Activated CD4-positive, alpha-beta T cell treated with anti-CD3 and anti-CD28 coated beads, Interleukin-2, amount 10 ng/mL, durations not matched to agents 24 days and 14 days (primary cell): ENCODE data around the gene POLD1. TPM values are rescaled to one million over a fixed set of nuclear protein-coding genes. Genes with fewer than 3 reads are reported as not detected.

Experiments
- DNase-seq: peaks from one replicate; pipeline ENCODE4 v3.0.0; 2022
- H3K27ac Mint-ChIP-seq: one replicate; pipeline ENCODE4 v1.8.0; 2022; ENCODE audit warnings: mild to moderate bottlenecking, mixed read lengths
- H3K27me3 Mint-ChIP-seq: one replicate; pipeline ENCODE4 v1.8.0; 2022; ENCODE audit warnings: mixed read lengths
- H3K36me3 Mint-ChIP-seq: one replicate; pipeline ENCODE4 v1.8.0; 2022; ENCODE audit warnings: low read depth, mild to moderate bottlenecking, mixed read lengths
- H3K4me1 Mint-ChIP-seq: one replicate; pipeline ENCODE4 v1.8.0; 2021; ENCODE audit warnings: mixed read lengths
- H3K4me3 Mint-ChIP-seq: one replicate; pipeline ENCODE4 v1.8.0; 2022; ENCODE audit warnings: mild to moderate bottlenecking, moderate library complexity, mixed read lengths
- H3K9me3 Mint-ChIP-seq: one replicate; pipeline ENCODE4 v1.8.0; 2021; ENCODE audit warnings: mixed read lengths
- intact Hi-C: fragments of 100-400 bp; cut with micrococcal nuclease; formaldehyde crosslinking; loops from one replicate; pipeline ENCODE4 v1.15.1; 2023
- total RNA-seq: library from RNA; stranded (reverse); gene quantifications from 2 replicates; pipeline ENCODE4 v1.2.3, GENCODE V29; 2022

Gene POLD1
- total RNA-seq, 1 donor from 2014 or later, result 204 TPM

DNA sequence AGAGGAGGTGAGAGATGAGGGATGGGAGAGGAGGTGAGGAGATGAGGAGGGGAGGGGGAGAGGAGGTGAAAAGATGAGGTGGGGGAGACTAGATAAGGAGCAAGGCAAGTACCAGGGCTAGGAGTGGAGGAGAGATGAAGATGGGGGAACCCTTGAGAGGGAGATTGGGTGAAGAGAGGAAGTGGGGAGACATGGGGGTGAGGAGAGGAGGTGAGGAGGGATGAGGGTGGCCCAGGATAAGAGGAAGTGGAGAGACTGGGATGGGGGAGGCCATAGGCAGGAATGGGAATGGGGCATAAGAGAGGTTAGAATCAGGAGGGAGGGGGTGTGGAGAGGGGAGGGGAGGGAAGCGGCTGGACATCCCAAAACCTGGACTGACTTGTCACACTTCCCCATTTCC lies 75.5 kb downstream of the POLD1 start:
- DNase-seq, result no peak
- peak overlapping the region; percentile 58 for H3K27ac Mint-ChIP-seq
- no peaks in the 10 kb centered on the region for H3K36me3 Mint-ChIP-seq
- H3K4me1 Mint-ChIP-seq, result peaks cover 12% of the 10 kb centered on the region
- no peak overlapping the region for H3K4me3 Mint-ChIP-seq
- H3K27me3 Mint-ChIP-seq, result peaks cover 5% of the 10 kb centered on the region
- no peaks in the 10 kb centered on the region for H3K9me3 Mint-ChIP-seq
- intact Hi-C loops, result loop anchor here (5.0 kb wide), 2 partner anchors 42 to 207 kb away; partner anchors contain the start of gene SPIB

DNA sequence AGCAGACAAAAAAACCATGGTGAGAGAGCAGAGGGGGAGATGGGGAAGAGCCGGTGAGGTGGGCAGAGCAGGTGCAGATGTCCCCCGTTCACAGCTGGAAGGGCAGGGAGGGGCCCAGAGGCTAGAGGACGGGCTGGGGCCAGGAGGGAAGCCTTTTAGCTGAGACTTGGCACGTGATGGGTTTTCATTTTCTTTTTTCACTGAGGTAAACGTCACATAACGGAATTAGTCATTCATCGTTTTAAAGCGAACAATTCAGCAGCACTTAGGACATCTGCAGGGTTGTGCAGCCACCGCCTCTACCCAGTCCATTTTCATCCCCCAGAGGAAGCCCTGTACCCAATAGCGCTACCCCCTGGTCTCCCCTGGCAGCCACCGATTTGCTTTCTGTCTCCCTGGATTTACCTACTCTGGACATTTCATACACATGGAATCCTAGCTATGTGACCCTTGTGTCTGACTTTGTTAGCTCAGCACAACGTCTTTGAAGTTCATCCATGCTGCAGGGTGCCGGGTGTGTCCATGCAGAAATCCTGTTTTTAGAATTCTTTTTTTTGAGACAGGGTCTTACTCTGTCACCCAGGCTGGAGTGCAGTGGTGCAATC lies 76.1 kb downstream of the POLD1 start:
- Mint-ChIP-seq H3K4me1 (peaks cover 12% of the 10 kb centered on the region), H3K4me3 (peak overlapping the region; percentile 34), H3K27me3 (peaks cover 5% of the 10 kb centered on the region), H3K9me3 (no peaks in the 10 kb centered on the region), H3K27ac (peak overlapping the region; percentile 61), H3K36me3 (no peaks in the 10 kb centered on the region)
- intact Hi-C loops, result loop anchor here (5.0 kb wide), 2 partner anchors 43 to 208 kb away; partner anchors contain the start of gene SPIB
- DNase-seq, result peak; percentile 63

DNA sequence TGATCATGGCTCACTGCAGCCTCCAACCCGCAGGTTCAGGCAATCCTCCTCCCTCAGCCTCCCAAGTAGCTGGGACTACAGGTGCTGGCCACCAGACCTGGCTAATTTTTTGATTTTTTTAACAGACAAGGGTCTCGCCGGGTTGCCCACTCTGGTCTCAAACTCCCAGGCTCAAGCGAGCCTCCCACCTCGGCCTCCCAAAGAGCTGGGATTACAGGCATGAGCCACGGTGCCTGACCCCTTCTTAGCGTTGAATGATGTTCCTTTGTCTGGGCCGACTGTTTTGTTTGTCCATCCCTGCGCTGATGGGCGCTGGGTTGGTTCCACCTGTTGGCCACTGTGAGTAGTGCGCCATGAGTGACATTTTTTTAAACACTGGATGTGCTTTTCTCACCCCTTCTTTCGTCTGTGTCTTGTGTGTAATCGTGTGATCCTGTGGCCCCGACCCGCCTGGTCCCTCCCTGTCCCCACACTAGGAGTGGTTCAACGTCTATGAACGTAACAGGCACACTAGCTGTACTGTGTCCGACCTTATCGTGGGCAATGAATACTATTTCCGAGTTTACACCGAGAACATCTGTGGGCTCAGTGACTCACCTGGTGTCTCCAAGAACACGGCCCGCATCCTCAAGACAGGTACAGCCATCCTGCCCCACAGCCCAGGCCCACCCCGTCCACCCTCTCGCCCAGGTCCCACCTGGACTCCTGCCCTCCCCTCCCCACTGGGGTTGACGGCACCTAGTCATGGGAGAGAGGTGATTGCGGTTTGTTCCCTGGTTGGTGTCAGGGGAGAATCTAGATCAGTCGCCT lies 77.1 kb downstream of the POLD1 start:
- DNase-seq, result peak; percentile 90
- Mint-ChIP-seq H3K27ac (no peak overlapping the region), H3K4me1 (peaks cover 12% of the 10 kb centered on the region), H3K36me3 (no peaks in the 10 kb centered on the region), H3K9me3 (no peaks in the 10 kb centered on the region), H3K27me3 (peaks cover 5% of the 10 kb centered on the region), H3K4me3 (peak overlapping the region; percentile 40)
- intact Hi-C loops, result loop anchor here (1.0 to 5.0 kb wide), 4 partner anchors 44 to 209 kb away; partner anchors contain the start of gene SPIB

DNA sequence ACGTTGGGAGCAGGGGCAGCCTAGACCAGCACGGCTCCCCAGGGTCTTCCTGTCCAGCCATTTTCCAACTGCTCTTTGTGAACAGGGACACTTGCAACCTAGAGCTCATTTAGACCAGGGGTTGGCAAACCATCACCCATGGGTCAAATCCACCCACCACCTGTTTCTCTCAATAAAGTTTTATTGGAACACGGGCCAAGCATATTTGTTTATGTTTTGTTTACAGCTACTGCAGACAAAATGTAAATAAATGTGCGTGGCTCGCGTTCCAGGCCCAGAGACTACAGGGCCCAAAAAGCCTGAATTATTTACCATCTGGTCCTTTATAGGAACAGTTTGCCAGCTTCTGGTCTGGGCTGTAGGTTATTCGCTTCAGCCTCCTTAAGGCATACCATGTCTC lies 78.8 kb downstream of the POLD1 start:
- H3K4me1 Mint-ChIP-seq, result peaks cover 12% of the 10 kb centered on the region
- H3K27ac Mint-ChIP-seq, result no peak overlapping the region
- H3K27me3 Mint-ChIP-seq, result peaks cover 2% of the 10 kb centered on the region
- intact Hi-C loops, result loop anchor here (5.0 kb wide), 2 partner anchors 46 to 211 kb away; partner anchors contain the start of gene SPIB
- no peaks in the 10 kb centered on the region for H3K9me3 Mint-ChIP-seq
- H3K4me3 Mint-ChIP-seq, result no peak overlapping the region
- no peak for DNase-seq
- H3K36me3 Mint-ChIP-seq, result no peaks in the 10 kb centered on the region

DNA sequence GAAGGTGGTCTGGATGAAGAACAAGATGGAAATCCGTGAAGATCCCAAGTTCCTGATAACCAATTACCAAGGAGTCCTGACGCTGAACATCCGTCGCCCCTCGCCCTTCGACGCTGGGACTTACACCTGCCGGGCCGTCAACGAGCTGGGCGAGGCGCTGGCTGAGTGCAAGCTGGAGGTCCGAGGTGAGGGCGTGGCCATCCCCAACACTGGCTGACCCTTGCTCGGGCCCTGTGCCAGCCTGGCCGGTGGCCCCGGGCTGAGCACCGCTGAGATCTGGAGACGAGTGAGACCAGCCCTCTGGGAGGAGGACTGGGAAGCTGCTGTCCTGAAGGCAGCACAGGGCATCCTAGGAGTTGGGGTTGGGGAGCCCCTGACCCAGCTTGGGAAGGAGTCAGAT lies 80.2 kb downstream of the POLD1 start:
- no peaks in the 10 kb centered on the region for H3K36me3 Mint-ChIP-seq
- H3K9me3 Mint-ChIP-seq, result no peaks in the 10 kb centered on the region
- DNase-seq, result no peak
- no peaks in the 10 kb centered on the region for H3K27me3 Mint-ChIP-seq
- intact Hi-C loops, result loop anchor here (5.0 kb wide), 2 partner anchors 47 to 212 kb away; partner anchors contain the start of gene SPIB
- no peak overlapping the region for H3K4me3 Mint-ChIP-seq
- H3K4me1 Mint-ChIP-seq, result peaks cover 12% of the 10 kb centered on the region
- H3K27ac Mint-ChIP-seq, result no peak overlapping the region

DNA sequence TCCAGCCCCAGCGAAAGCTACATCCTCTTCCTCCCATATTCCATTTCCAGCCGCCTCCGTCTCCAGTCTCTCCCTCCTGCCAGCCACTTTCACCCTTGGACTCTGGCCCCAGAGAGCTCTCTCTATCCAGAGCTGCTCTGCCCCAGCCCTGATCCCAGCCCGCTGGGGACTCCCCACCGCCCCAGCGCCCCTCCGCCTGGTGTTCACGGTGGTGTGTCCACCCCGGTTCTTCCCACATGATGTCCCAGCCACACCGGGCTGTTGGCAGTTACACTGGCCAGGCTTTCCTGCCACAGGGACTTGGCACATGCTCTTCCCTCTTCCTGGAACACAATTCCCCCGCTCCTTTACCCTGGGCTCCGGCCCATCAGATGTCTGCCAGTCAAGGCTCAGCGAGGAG lies 80.9 kb downstream of the POLD1 start:
- no peaks in the 10 kb centered on the region for H3K9me3 Mint-ChIP-seq
- H3K4me1 Mint-ChIP-seq, result peaks cover 9% of the 10 kb centered on the region
- no peaks in the 10 kb centered on the region for H3K36me3 Mint-ChIP-seq
- no peak overlapping the region for H3K4me3 Mint-ChIP-seq
- H3K27me3 Mint-ChIP-seq, result no peaks in the 10 kb centered on the region
- intact Hi-C loops, result loop anchor here (5.0 kb wide), 2 partner anchors 48 to 213 kb away; partner anchors contain the start of gene SPIB
- no peak overlapping the region for H3K27ac Mint-ChIP-seq
- DNase-seq, result no peak

DNA sequence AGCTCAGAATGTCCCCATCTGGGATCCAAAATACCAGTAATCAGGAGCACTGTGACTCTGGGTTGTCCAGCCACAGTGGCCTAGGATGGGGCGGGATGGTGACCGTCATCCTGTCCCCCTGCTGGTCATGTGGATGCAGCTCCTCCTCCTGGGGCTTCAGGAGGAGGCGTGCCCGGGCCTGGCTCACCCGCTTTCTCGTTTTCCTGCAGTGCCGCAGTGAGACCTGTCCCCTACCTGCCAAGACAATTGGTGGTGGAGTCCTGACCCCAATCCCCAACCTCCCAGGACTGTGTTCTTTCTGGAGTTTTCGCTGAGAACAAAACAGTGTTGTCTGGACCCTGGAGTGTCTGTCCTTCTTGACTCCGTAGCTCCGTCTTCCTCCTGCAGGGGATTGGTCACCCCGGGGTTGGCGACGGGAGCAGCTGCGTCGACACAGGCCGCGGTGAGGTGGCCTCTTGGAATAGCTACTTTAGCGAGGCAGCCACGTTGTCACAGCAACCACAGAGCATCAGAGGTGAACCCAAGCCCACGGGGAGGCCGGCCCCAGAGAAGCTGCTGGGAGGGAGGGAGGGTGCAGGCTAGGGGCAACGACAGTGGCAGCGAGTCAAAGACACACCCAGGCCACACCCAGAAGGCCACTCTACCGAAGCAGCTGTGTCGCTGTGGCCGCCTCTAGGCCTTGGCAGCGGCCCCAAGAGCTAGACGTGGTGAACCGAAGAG lies 82.0 kb downstream of the POLD1 start:
- no peak overlapping the region for H3K4me3 Mint-ChIP-seq
- no peak for DNase-seq
- H3K27me3 Mint-ChIP-seq, result no peaks in the 10 kb centered on the region
- H3K36me3 Mint-ChIP-seq, result no peaks in the 10 kb centered on the region
- no peak overlapping the region for H3K27ac Mint-ChIP-seq
- no peaks in the 10 kb centered on the region for H3K9me3 Mint-ChIP-seq
- intact Hi-C loops, result no loop called here
- H3K4me1 Mint-ChIP-seq, result peaks cover 3% of the 10 kb centered on the region

DNA sequence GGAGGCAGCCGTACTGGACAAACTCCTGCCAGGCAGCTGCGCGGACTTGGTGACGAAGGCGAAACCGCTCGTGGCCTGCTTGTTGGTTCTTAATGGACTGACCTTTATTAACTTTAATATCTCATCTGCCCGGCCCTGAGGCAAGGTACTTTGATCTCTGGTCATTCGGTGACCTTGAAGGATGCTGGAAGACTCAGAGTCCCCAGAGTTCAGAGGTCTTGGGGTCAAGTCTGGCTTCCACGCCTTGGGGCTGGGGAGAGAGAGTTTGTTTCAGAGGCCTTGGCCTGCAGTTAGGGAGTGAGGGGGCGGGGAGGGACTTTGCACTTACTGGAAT lies 82.5 kb downstream of the POLD1 start:
- Mint-ChIP-seq H3K4me3 (no peak overlapping the region), H3K27ac (no peak overlapping the region), H3K4me1 (no peaks in the 10 kb centered on the region), H3K9me3 (no peaks in the 10 kb centered on the region), H3K27me3 (no peaks in the 10 kb centered on the region), H3K36me3 (no peaks in the 10 kb centered on the region)
- no peak for DNase-seq
- intact Hi-C loops, result no loop called here

DNA sequence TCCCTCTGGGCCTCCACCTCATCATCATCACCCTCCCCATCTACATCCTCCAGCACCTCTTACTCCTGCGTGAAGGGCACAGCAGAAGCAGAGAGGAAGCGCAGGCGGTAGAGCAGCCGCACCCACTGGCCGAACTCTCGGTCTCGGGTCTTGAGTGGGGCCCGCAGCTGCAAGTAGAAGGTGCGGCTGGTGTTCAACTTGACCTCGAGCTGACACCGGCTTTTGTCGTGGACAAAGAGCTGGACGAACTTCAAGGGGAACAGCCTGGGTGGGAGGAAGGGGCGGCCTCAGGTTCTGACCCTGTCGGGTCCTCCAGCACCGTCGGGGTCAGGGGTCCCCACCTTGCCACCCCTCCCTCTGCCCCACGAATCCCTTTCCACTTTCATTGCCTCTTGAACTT lies 83.4 kb downstream of the POLD1 start:
- no peak for DNase-seq
- no peaks in the 10 kb centered on the region for H3K27me3 Mint-ChIP-seq
- H3K4me1 Mint-ChIP-seq, result no peaks in the 10 kb centered on the region
- no peaks in the 10 kb centered on the region for H3K9me3 Mint-ChIP-seq
- intact Hi-C loops, result no loop called here
- H3K27ac Mint-ChIP-seq, result no peak overlapping the region
- H3K4me3 Mint-ChIP-seq, result no peak overlapping the region
- no peaks in the 10 kb centered on the region for H3K36me3 Mint-ChIP-seq

Other genes with a start within 250 kb of the POLD1 start
- not detected in 2 replicates for gene IZUMO2, start 221.1 kb upstream of the POLD1 start, total RNA-seq
- gene MYH14, start 180.7 kb upstream of the POLD1 start, total RNA-seq, result not detected in 2 replicates
- gene KCNC3, start 55.0 kb upstream of the POLD1 start, total RNA-seq, result 20.3 TPM in 2 replicates
- 13.6 and 18.0 TPM in 2 replicates for gene NAPSA, start 18.7 kb upstream of the POLD1 start, total RNA-seq
- 81.4 and 84.7 TPM in 2 replicates for gene NR1H2, start 7.9 kb upstream of the POLD1 start, total RNA-seq
- 0.91 and 1.6 TPM in 2 replicates for gene SPIB, start 34.6 kb downstream of the POLD1 start, total RNA-seq
- 0.12 and 0.26 TPM in 2 replicates for gene MYBPC2, start 48.5 kb downstream of the POLD1 start, total RNA-seq
- gene EMC10, start 92.2 kb downstream of the POLD1 start, total RNA-seq, result 79.2 and 81.6 TPM in 2 replicates
- 0.21 and 0.68 TPM in 2 replicates for gene GARIN5A, start 92.5 kb downstream of the POLD1 start, total RNA-seq
- 41.7 and 44.0 TPM in 2 replicates for gene JOSD2, start 126.8 kb downstream of the POLD1 start, total RNA-seq
- not detected in 2 replicates for gene ASPDH, start 129.6 kb downstream of the POLD1 start, total RNA-seq
- gene LRRC4B, start 184.1 kb downstream of the POLD1 start, total RNA-seq, result 0.12 TPM in 1 of 2 replicates, not detected in the other